PFSK-1 (cell line): ENCODE results near the gene ETFB.

Experiments
- FOXP2 ChIP-seq: optimal IDR thresholded peaks from 2 replicates; pipeline ENCODE3; 2011; ENCODE audit warnings: borderline replicate concordance, control low read depth, inconsistent platforms; ENCODE audit not compliant: insufficient read depth; ENCODE audit errors: extremely low read length, extremely low read depth
- POLR2AphosphoS5 ChIP-seq: IDR thresholded peaks from 2 replicates; pipeline ENCODE4 v1.6.1; 2012; ENCODE audit warnings: low read depth, mild to moderate bottlenecking, control low read depth, low read length, moderate library complexity
- SIN3A ChIP-seq: IDR thresholded peaks from 2 replicates; pipeline ENCODE4 v1.6.1; 2012; ENCODE audit warnings: mild to moderate bottlenecking, low read length, moderate library complexity, borderline replicate concordance; ENCODE audit not compliant: insufficient read depth
- TAF1 ChIP-seq: IDR thresholded peaks from 2 replicates; pipeline ENCODE4 v1.6.1; 2012; ENCODE audit warnings: low read length, control low read depth, borderline replicate concordance; ENCODE audit not compliant: insufficient read depth
- TF ChIP-seq, protein P1 (sequence below), 2 experiments: IDR thresholded peaks; 2 replicates each; pipeline versions ENCODE4 v1.6.1 to v1.8.0; 2011 to 2012; ENCODE audit warnings: low read depth in 2 of 2, low read length in 2 of 2, control low read depth in 1 of 2, inconsistent platforms in 1 of 2, mild to moderate bottlenecking in 1 of 2, moderate library complexity in 1 of 2; ENCODE audit not compliant: insufficient read depth in 1 of 2

Gene ETFB

DNA sequence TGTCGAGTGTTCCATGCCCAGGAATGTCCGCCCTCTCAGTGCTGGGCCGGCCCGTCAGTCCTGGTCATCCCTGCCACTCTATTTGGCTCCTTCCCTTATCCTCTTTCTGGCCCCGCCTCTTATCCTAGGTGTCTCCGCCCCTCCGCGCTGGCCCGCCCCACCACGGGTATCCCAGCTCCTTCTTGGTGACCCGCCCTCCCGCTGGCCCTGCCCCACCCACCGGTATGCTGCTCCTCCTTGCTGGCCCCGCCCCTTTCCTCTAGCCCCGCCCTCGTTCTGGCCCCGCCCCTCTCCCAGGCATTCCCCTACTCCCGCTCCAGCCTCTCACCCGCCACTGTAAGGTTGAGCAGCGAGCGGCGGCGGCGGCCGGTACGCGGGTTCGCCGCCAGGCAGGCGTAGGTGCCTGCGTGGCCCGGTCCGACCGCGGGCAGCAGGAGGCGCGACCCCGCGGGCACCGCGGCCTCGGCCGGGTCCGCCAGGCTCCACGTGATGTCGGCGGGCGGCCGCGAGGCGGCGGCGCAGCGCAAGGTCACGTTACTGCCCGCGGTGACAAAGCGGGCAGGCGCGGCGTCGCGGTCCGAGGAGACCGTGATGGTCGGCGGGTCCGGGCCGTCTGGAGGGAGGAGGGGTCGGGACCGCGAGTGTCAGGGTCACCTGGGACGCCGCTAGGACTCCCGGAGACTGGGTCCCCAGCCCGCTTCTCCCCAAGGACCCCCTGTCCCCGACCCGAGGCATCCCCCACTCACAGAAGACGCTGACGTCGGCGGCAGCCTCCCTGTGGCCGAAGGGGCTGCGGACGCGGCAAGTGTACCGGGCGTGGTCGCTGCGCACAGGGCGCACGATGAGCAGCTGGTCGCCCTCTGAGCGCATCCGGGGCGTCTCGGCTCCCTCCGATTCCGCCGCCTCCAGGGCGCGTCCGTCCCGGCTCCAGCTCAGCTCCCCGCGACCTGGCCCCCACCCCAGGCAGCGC, 26.2 kb downstream of the ETFB start:
- TF ChIP-seq SIN3A (no peak), TAF1 (no peak; the same call in 1 of the 2 replicates), FOXP2 (peak; percentile 14), POLR2AphosphoS5 (peak; percentile 69; the same call in 1 of the 2 replicates)
- TF ChIP-seq, protein P1, sequence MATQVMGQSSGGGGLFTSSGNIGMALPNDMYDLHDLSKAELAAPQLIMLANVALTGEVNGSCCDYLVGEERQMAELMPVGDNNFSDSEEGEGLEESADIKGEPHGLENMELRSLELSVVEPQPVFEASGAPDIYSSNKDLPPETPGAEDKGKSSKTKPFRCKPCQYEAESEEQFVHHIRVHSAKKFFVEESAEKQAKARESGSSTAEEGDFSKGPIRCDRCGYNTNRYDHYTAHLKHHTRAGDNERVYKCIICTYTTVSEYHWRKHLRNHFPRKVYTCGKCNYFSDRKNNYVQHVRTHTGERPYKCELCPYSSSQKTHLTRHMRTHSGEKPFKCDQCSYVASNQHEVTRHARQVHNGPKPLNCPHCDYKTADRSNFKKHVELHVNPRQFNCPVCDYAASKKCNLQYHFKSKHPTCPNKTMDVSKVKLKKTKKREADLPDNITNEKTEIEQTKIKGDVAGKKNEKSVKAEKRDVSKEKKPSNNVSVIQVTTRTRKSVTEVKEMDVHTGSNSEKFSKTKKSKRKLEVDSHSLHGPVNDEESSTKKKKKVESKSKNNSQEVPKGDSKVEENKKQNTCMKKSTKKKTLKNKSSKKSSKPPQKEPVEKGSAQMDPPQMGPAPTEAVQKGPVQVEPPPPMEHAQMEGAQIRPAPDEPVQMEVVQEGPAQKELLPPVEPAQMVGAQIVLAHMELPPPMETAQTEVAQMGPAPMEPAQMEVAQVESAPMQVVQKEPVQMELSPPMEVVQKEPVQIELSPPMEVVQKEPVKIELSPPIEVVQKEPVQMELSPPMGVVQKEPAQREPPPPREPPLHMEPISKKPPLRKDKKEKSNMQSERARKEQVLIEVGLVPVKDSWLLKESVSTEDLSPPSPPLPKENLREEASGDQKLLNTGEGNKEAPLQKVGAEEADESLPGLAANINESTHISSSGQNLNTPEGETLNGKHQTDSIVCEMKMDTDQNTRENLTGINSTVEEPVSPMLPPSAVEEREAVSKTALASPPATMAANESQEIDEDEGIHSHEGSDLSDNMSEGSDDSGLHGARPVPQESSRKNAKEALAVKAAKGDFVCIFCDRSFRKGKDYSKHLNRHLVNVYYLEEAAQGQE (IDR thresholded peaks at IDR 0.05; ENCODE audit: insufficient read depth in 1 of 2, low read depth in 2 of 2, low read length in 2 of 2) = no peak

DNA sequence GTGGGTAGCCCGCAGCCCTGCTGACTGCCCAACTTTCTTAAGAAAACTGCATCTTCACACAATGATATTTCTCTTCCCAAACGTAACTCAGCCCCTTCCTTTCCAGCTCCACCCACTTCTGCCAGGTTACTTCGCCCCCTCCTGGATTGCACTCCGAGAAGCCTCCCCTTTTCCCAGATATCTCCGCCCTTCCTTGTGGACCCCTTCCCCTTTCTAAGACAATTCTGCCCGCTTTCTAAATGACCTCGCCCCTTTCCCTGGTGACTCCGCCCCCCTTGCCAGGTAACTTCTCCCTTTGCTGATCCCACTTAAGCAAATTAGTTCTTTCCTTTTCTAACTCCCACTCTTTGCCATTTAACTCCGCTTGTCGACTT, 26.9 kb downstream of the ETFB start:
- TF ChIP-seq, protein P1 (IDR thresholded peaks at IDR 0.05; ENCODE audit: insufficient read depth in 1 of 2, low read depth in 2 of 2, low read length in 2 of 2) = no peak
- no peak for TF ChIP-seq SIN3A
- no peak for TF ChIP-seq POLR2AphosphoS5
- TF ChIP-seq FOXP2 = no peak
- no peak for TF ChIP-seq TAF1

DNA sequence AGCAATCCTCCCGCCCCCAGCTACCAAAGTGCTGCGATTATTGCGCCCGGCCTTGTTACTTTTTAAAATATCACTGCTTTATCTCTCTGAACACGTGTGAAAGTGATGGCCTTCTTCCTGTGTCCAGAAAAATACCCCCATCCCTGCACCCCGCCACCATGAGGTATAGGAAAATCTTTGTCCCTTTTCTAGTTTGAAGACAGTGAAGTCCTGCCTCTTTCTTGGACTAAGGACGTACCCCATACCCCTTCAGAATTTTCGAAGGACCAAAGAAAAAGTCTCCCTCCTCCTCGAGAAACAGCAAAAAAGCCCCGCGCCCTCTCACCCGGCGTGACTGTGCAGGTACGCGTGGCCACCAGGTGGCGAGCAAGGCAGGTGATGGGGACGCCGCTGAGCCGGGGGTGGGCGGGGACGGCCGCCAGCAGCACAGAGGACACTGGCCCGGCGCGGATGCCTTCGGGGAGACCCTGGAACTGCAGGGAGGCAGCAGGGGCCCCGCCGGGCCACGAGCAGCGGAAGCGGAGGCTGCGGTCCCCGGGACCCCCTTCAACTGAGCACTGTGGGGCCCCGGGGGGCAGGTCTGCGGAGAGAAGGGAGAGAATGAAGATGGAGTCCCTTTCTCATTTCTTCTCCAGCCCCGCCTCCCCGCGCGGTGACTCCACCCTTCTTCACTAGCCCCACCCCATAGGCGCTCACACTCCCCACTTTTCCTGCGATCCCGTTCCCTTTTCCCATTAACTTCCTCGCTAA, 27.4 kb downstream of the ETFB start:
- TF ChIP-seq, protein P1 (IDR thresholded peaks at IDR 0.05; ENCODE audit: insufficient read depth in 1 of 2, low read depth in 2 of 2, low read length in 2 of 2) = no peak; a peak in 1 of 4 replicates
- TF ChIP-seq FOXP2 (no peak), TAF1 (no peak), POLR2AphosphoS5 (no peak), SIN3A (no peak)

DNA sequence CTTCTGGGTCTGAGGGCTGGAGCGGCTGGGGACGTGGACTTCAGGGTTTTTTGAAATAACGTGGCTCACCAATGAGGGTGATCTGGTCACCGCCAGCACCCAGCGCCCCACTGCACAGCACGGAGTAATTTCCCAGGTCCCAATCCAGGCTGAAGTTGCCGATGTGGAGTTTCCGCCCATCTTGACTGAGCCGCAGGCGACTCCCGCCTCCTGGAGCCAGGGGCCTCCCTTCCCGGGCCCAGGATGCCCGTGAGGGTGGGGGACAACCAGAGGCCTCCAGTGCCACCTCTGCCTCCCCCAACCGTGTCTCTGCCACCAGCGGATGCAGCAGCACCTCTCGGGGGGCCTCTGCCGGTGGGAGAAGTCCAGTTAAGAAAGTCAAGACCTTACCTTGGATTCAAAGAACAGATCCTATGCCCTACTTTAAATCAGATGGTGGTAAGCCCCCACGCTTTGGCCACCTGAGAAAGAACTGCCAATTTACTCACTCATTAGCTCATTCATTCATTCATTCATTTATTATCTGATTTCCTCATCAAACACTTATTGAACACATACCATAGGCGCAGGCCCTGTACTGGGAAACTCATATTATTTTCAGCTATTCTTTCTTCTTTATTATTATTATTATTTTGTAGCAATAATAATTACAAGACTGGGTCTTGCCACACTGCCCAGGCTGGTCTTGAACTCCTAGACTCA, 28.2 kb downstream of the ETFB start:
- TF ChIP-seq FOXP2 = no peak
- no peak for TF ChIP-seq TAF1
- TF ChIP-seq SIN3A = no peak
- TF ChIP-seq, protein P1 (IDR thresholded peaks at IDR 0.05; ENCODE audit: insufficient read depth in 1 of 2, low read depth in 2 of 2, low read length in 2 of 2) = no peak
- TF ChIP-seq POLR2AphosphoS5 = no peak
